ENCODE results near the gene ABHD17A. TPM values are rescaled to one million over a fixed set of nuclear protein-coding genes. Genes with fewer than 3 reads are reported as not detected.

ABHD17A gene
- total and polyA plus RNA-seq, 2 of the 8 experiments (the other 6 are each of a cell fraction or from before 2014, with no cell fraction given): 41.2 to 87.4 TPM

GRCh38 chr19:1853295-1854038 lies 31.8 kb downstream of the ABHD17A start (continued):
- TF ChIP-seq, protein P1, sequence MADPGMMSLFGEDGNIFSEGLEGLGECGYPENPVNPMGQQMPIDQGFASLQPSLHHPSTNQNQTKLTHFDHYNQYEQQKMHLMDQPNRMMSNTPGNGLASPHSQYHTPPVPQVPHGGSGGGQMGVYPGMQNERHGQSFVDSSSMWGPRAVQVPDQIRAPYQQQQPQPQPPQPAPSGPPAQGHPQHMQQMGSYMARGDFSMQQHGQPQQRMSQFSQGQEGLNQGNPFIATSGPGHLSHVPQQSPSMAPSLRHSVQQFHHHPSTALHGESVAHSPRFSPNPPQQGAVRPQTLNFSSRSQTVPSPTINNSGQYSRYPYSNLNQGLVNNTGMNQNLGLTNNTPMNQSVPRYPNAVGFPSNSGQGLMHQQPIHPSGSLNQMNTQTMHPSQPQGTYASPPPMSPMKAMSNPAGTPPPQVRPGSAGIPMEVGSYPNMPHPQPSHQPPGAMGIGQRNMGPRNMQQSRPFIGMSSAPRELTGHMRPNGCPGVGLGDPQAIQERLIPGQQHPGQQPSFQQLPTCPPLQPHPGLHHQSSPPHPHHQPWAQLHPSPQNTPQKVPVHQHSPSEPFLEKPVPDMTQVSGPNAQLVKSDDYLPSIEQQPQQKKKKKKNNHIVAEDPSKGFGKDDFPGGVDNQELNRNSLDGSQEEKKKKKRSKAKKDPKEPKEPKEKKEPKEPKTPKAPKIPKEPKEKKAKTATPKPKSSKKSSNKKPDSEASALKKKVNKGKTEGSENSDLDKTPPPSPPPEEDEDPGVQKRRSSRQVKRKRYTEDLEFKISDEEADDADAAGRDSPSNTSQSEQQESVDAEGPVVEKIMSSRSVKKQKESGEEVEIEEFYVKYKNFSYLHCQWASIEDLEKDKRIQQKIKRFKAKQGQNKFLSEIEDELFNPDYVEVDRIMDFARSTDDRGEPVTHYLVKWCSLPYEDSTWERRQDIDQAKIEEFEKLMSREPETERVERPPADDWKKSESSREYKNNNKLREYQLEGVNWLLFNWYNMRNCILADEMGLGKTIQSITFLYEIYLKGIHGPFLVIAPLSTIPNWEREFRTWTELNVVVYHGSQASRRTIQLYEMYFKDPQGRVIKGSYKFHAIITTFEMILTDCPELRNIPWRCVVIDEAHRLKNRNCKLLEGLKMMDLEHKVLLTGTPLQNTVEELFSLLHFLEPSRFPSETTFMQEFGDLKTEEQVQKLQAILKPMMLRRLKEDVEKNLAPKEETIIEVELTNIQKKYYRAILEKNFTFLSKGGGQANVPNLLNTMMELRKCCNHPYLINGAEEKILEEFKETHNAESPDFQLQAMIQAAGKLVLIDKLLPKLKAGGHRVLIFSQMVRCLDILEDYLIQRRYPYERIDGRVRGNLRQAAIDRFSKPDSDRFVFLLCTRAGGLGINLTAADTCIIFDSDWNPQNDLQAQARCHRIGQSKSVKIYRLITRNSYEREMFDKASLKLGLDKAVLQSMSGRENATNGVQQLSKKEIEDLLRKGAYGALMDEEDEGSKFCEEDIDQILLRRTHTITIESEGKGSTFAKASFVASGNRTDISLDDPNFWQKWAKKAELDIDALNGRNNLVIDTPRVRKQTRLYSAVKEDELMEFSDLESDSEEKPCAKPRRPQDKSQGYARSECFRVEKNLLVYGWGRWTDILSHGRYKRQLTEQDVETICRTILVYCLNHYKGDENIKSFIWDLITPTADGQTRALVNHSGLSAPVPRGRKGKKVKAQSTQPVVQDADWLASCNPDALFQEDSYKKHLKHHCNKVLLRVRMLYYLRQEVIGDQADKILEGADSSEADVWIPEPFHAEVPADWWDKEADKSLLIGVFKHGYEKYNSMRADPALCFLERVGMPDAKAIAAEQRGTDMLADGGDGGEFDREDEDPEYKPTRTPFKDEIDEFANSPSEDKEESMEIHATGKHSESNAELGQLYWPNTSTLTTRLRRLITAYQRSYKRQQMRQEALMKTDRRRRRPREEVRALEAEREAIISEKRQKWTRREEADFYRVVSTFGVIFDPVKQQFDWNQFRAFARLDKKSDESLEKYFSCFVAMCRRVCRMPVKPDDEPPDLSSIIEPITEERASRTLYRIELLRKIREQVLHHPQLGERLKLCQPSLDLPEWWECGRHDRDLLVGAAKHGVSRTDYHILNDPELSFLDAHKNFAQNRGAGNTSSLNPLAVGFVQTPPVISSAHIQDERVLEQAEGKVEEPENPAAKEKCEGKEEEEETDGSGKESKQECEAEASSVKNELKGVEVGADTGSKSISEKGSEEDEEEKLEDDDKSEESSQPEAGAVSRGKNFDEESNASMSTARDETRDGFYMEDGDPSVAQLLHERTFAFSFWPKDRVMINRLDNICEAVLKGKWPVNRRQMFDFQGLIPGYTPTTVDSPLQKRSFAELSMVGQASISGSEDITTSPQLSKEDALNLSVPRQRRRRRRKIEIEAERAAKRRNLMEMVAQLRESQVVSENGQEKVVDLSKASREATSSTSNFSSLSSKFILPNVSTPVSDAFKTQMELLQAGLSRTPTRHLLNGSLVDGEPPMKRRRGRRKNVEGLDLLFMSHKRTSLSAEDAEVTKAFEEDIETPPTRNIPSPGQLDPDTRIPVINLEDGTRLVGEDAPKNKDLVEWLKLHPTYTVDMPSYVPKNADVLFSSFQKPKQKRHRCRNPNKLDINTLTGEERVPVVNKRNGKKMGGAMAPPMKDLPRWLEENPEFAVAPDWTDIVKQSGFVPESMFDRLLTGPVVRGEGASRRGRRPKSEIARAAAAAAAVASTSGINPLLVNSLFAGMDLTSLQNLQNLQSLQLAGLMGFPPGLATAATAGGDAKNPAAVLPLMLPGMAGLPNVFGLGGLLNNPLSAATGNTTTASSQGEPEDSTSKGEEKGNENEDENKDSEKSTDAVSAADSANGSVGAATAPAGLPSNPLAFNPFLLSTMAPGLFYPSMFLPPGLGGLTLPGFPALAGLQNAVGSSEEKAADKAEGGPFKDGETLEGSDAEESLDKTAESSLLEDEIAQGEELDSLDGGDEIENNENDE (IDR thresholded peaks at IDR 0.05; ENCODE audit: insufficient replicate concordance, low read length): no peak
- TF ChIP-seq RNF2 (IDR thresholded peaks at IDR 0.05; ENCODE audit: borderline replicate concordance, low read depth, low read length, missing control alignments, poor library complexity, severe bottlenecking) (no peak), KDM4A (IDR thresholded peaks at IDR 0.05; ENCODE audit: low read depth, low read length, severe bottlenecking) (no peak), FOSL1 (IDR thresholded peaks at IDR 0.05; ENCODE audit: insufficient read depth, low read depth, low read length) (0 out of 2 replicates have a peak, but pooled peaks have one; percentile 24), POU5F1 (IDR thresholded peaks at IDR 0.05; ENCODE audit: low read depth, low read length) (no peak), RAD21 (IDR thresholded peaks at IDR 0.05 in 1 of 2, conservative IDR thresholded peaks at IDR 0.05 in 1 of 2; ENCODE audit: low read depth in 2 of 2, low read length in 2 of 2) (peak in 1 of 2 experiments; percentile 46; a peak in 2 of 4 replicates), EGR1 (IDR thresholded peaks at IDR 0.05; ENCODE audit: borderline replicate concordance, low read depth, low read length) (no peak)
- TF ChIP-seq, protein P2, sequence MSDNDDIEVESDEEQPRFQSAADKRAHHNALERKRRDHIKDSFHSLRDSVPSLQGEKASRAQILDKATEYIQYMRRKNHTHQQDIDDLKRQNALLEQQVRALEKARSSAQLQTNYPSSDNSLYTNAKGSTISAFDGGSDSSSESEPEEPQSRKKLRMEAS (IDR thresholded peaks at IDR 0.05): peak; percentile 84
